Measurements from ENCODE around the gene ADAMTS17.

Gene ADAMTS17

GRCh38 chr15:100160953-100161352, 180.8 kb downstream of the ADAMTS17 start:
- no peak for DNase-seq

DNA sequence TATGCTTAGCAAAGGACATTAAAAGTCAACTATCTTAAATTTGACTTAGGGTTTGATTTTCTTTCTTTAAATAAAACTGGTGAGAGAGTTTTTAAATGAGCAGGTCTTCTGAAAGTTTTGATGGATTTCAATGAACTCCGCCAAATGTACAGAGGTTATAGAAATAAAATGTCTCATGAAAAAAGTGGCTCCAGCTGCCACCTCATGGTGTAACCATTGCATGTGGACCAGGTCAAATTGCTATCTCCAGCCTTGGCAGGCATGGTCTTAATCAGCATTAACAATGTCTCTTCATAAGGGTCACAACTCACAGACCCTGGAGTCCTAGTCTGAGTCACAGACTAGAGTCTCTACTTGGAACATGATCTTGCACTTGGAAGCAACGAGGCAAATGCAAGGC, 182.3 kb downstream of the ADAMTS17 start:
- no peak for DNase-seq

- DNase-seq: no peak
Observed at GRCh38 chr15:100158356-100158755, 183.4 kb downstream of the ADAMTS17 start.

DNA sequence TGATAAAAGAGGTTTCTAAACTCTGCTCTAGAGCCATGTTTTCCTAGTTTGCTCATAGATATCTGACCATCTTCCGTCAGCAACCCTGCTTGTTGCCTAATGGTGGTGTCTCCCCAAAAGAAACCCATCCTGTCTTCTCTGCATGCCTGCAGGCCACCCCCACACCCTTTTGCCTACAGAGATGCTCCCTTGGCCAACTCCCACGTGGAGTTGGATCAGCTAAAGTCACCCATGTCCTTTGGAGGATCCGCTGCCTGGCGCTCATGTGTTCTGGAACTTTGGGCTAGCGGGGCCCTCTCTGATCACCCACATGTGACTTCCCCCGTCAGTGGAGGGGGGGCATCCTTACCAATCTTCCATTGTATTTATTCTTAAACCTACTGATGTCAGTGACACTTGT, 185.6 kb downstream of the ADAMTS17 start:
- DNase-seq: no peak

DNA sequence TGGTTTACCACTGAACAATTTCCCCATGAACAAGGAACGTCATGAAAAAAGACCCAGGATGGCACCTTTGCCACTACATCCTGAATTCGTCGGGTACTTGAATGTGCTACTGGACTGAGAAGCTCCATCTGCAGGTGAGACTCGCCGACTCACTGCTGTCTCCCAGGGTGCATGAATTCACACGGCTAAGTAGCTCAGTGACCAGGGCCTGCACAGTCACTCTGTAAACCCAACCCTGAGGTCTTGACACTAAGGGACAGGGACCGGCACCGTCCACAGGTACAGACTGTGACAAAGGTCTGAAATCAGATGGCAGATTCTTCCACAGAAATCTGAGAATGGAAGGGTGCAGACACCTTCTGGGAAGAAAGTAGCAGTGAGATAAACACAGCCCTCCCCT, 187.4 kb downstream of the ADAMTS17 start:
- no peak for DNase-seq

DNA sequence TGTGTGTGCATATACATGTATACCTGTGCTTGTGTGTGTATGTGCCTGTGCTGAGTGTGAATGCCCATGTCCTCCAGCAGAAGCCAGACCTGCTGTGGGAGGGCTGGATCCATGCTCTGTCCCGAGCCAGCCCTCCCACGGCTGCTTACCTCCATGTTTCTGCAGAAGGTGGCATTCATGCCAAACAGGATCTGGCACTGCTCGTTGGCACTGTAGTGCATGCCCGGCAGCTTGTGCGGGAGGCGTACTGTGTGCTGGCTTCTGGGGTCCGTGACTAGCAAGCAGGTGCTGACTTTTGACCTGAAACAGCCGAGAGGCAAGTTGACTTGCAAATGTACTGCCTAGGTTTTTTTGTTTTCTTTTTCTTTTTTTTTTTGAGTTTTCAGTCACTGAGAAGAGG, 189.3 kb downstream of the ADAMTS17 start:
- DNase-seq: no peak

- DNase-seq: no peak
Observed at GRCh38 chr15:100150906-100151305, 190.9 kb downstream of the ADAMTS17 start.

DNA sequence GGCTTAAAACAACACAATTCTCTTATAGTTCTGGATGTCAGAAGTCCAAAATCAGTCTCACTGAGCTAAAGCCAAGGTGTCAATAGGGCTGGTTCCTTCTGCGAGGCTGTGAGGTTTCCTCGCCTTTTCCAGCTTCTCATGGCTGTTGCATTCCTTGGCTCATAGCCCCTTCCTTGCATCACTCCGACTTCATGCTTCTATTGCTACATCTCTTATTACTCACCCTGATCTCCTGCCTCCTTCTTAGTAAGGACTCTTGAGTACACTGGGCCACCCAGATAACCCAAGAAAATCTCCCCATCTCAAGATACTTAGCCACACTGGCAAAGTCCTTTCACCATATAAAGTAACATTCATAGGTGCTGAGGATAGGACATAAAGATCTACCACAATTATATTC, 193.9 kb downstream of the ADAMTS17 start:
- DNase-seq: no peak

DNA sequence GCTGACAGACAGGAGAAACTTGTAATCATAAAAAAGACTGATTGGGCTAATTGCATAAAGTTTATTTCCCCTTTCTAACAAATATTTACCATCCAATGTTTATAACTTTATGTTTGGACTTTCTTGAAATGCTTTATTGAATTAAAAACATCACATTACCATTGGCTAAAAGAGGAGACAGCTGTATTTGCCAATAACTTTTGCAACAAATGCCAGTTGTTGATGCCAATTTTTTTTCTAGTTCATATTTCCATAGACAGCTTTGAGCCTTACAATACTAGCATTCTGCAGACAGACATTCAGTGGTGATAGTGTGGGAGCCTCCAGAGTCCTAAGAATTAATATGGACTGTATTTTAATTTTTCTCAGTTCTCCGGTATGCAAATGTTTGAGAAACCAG, 198.4 kb downstream of the ADAMTS17 start:
- DNase-seq: no peak

- no peak for DNase-seq
Observed at GRCh38 chr15:100141311-100142001, 200.3 kb downstream of the ADAMTS17 start.

DNA sequence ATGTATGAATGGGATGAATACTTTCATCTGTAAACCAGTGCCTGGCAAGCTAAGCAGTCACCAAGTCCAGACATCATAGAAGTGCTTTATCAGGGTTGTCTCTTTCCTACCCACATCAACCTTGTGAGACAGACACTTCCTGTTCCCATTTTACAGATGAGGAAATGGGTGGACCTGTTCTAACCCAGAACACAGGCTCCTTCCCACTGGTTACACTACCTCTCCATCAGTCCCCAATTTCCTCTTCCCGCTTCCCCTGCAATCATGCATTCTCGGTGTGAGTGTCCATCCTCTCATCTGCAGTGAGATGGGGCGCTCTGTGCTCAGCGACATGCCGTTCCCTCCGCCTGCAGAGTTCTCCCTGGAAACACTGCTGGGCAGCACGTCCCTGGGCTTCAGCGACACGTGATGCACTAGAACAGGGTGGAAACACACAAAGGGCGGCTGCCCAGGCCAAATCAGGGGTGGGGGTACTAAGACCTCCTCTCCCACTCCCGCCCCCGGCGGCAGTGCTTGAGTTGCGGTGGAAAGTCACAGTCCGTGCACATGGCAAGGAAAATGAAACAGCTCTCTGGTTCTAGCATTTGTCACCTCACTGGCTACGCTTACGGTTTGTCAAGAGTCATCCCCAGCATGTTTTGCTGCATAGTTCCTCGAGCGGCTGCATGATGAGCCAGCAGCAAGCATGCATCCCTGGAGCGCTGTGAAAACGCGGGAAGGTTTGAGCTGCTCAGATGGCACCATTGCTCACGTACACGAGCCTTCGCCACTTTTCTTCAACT, 201.1 kb downstream of the ADAMTS17 start:
- no peak for DNase-seq

DNA sequence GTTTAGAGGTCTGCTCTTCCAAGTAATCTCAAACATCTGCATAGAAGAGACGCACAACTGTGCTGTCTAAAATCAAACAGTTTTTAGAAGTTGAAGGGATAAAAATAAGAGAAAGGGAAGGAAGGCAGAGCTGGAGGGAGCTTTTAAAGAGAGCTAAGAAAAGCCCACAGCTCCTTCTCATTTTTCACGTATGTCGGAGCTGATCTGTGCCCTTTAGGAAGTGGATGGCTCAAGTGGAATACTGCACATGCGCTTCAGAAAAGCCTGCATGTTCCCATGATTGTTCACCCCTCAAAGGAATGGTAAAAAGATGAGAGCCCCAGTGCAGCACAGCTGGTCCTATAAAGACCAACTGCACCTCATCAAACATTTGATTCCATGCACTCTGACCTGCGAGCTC, 207.2 kb downstream of the ADAMTS17 start:
- no peak for DNase-seq

- DNase-seq: no peak
Observed at GRCh38 chr15:100134089-100134583, 207.6 kb downstream of the ADAMTS17 start.

DNA sequence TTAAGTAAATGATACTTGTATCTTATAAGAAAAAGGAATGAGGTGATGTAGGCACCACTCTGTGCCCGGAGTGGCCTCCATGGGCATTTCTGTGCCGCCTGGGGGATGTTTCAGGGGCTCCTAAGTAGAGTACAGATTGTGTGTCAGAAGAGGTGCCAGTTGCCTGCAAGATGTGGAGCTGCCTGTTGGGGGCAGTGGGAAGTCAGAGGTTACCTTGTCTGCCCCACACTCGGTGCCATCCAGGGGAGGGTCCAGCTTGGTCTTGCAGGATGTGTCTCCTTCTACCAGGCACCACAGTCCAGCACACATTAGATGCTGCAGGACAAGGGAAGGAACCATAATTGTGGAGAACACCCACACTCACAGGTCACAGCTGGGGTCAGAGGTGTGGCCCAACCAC, 208.8 kb downstream of the ADAMTS17 start:
- no peak for DNase-seq

DNA sequence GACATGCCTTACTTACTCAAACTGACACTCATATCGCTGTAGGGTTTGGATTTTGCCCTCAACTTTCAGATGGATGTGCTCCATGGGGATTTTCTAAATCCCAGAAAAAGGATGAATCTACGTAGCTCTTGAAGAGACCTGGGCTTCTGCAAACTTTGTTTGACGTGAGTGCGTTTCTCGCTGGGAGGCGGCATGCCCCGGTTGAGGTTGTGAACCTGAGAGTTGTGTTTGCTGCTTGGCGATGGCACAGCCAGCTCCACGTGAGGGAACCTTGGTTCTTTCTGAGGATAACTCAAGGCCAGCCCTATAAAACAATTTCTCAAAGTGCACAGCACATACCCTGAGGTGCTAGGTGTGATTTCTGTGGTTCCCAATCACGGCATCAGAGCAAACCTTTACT, 209.5 kb downstream of the ADAMTS17 start:
- no peak for DNase-seq

GRCh38 chr15:100131321-100132224, 210.2 kb downstream of the ADAMTS17 start:
- no peak for DNase-seq

DNA sequence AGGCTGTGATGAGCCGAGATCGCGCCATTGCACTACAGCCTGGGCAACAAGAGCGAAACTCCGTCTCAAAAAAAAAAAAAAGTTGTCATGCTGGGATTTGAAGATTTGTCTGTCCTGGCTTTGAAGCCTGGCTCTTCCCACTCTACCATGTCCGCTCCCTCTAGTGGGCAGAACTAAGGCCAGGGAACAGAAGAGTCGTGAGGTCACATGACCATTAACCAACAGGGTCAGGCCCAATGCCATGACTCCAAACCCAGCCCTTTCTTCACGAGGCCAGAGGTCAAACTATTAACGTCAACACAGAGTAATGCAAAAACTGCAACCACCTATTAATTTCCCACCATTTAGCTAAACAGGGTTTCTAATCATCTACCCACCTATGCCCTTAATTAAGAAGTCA, 212.1 kb downstream of the ADAMTS17 start:
- DNase-seq: no peak

GRCh38 chr15:100125401-100126191, 216.2 kb downstream of the ADAMTS17 start:
- no peak for DNase-seq

- no peak for DNase-seq
Observed at GRCh38 chr15:100124936-100125335, 216.8 kb downstream of the ADAMTS17 start.

- no peak for DNase-seq
Observed at GRCh38 chr15:100124361-100124760, 217.4 kb downstream of the ADAMTS17 start.

- DNase-seq: no peak
Observed at GRCh38 chr15:100123611-100124010, 218.2 kb downstream of the ADAMTS17 start.

GRCh38 chr15:100121285-100121684, 220.5 kb downstream of the ADAMTS17 start:
- no peak for DNase-seq
